ENCODE measurements around the gene ABHD17B.
A peak's percentile ranks its signal among the peaks of the same experiment; 100 is the strongest.
"Not testable (repeated sequence)": the region's sequence is repeated elsewhere in the genome, so short reads cannot be mapped to it uniquely, and the experiment has no call there.

Gene ABHD17B

DNA sequence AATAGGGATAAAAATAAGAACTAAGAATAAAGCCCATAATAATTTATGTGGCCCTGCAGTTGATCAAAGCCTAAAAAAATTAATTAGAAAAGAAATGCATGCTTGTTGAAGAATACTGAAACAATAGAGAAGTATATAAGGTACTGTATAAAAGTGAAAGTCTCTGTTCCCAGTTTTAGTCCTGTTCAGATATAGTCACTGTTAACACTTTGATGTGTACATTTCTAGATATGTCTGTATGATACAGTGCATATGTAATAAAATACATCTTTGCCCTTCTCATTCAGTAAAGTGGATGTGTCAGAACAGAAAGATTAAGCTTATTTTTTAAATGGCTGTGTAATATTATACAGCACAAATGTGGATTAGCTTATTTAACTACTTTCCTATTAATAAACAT is 4.5 kb upstream of the ABHD17B start:
- DNase-seq = no peak

DNA sequence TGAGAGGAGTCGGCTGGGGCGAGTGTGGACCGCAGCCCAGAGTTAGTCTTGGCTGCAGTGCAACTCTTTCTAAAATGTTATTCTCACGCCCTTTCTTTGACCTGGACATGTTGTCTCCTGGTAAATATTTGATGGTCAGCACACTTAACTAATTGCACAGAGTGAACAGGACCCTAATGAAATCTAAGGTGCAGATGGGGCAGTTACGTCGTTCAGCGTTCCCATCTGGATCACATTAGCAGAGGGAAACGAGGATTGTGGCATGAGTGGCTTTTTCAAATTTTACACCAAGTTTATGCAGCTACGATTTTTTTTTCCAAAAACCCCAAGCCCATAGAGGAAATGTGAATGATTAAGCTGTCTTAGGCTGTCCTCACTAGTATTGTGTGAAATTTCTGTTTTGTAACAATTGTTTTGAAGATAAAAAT is 929 bp upstream of the ABHD17B start:
- no peak for DNase-seq

DNA sequence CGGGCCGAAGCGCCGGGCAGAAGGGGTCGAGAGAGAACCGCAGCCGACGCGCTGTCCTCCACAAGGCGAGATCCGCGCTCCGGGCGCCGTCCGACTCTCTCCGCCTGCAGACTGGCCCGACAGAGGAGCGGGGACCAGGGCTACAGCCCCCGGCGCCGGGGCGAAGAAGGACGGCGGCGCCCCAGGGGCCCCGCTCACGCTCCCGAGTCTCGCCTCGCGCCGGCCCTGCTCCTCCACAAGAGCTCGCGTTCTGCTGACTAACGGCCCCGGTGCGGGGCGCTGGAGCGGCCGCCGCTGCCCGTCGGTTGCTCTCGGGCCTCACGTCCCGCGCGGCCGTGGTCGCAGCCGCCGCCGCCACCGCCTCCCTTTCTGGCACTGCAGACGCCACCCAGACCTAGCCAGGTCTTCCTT is 338 bp downstream of the ABHD17B start:
- DNase-seq = peak in 3 of 4 experiments; percentile 20 to 37 (median 23)

DNA sequence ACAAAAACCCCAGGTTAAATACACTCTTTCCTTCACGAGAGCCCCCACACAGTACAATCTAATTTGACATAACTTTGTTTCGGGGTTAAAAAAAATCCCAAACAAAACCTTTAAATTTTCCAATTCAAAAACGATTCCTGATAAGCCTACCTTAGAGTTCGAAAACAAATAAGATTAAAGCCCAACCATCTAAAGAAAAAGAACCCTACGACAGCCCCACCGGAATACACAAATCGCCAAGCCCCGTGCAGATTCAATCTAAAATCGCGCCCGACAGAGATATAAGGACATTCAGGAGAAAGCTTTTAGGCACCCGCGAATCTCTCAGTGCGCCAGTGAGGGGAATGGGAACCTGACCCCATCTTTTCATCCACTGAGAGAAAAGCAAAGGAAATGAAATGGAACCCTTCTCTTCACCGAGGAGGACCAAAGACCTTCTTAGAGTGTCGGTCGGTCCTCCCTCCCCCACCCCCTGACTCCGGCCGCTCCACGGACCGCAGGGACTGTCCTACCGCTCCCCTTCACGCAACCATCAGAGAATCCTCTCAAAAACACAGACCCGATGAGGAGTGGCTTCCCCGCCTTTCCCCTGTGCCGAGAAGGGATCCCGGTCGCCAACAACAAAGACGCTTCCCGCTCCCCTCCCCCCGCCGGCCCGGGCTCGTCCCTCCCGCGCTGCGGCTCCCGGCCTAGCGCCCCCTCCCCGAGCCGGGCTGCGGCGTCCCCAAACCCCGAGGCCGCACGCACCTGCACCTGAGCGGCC is 925 bp downstream of the ABHD17B start:
- peak in 3 of 4 experiments; percentile 7 to 19 (median 8) for DNase-seq

DNA sequence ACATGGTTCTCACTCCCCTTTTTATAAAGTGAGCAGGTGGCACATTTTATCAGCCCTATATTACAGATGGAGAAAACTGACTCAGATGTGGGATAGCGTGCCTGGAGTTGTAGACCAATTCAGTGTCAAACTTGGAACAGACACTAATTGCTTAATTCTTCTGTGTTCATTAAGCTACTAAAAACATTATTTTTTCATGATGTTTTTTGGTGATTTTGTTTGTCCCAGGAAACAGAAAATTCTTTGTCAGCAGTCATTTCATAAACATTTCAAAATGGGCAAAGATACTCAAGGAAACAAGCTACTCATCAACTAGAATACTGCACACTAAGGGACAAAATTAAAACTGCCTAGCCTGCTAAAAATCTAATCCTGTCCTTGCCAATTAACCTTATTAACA is 2.2 kb downstream of the ABHD17B start:
- DNase-seq = no peak

DNA sequence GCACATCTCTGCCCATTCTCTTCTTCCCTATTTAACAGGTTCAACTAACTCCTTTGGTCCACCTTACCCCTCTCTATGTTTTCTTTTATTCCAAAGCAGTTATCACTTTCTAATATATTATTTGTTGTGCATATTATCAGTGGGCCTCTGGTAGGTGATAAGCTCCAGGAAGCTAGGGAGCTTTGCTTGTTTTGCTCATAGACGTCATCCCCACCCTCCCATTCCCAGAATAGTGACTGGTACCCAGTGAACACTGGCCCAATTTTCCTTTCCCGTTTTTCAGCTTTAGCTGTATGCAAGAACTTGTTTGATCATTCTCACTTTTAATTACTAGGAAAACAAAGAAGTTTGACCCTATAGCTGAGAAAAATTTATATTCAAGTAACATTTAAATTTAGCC is 6.9 kb downstream of the ABHD17B start:
- DNase-seq = no peak

DNA sequence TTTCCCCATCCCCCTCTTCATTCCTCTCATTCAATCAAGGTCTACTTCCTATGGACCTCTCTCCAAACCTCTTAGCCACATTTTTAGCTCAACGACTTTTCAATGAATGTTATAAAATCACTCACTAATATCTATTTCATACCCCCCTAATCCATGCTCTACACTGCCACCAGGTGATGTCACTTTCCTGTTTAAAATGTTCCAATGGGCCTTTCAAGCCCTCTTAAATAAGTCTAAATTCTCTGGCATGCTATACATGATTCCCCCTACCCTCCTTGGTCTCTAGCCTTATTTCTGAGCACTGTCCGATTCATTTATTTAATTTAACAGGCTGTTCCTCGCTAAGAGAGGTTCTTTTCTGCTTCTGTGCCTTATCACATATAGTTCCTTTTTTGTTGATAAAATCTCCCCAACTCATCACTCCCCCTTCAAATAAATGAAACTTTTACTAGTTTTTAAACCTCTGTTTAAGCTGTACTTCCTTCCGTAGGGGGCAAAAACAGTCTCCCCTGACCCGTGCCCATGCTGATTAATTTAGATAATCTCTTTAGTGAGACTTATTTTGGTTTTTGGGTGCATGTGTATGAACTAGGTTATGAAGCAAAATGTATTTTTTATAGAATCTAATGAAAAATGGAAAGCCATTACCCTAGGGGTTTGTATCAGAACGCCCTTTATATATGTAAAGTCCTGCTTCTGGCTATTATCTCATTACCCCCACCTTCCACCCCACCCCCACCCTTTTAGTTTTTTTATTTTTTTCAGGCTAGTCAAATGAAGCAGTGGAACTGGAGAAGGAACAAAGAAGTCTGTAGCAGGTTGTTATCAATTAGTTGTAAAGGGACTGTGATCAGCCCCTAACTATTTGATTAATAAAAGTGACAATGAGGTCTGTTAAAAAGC is 9.0 kb downstream of the ABHD17B start:
- DNase-seq = no peak

DNA sequence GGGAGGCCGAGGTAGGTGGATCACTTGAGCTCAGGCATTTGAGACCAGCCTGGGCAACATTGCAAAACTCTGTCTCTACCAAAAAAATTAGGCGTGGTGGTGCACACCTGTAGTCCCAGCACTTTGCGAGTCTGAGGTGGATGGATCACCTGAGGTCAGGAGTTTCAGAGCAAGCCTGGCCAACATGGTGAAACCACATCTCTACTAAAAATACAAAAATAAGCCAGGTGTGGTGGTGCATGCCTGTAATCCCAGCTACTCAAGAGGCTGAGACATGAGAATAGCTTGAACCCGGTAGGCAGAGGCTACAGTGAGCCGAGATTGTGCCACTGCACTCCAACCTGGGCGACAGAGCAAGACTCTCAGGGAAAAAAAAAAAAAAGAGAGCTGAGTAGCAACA is 12.2 kb downstream of the ABHD17B start:
- not testable (repeated sequence) for DNase-seq

DNA sequence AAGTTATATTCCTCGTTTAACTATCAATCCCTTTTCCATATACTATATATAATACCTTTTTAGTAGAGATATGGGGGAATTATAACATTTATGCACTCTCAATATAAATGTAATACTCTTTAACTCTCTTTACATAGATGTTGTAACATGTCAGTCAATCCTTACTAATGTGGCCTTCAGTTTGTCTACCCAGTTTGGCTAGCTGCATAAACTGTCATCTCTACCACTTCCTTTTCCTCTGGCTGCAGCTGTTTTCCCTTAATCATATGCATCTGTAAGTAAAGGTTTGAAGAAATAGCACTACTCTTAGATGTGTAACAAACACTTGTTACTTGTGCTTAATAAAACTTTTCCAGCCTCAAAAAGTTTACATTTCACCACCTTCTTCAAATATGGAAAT is 13.4 kb downstream of the ABHD17B start:
- no peak for DNase-seq

DNA sequence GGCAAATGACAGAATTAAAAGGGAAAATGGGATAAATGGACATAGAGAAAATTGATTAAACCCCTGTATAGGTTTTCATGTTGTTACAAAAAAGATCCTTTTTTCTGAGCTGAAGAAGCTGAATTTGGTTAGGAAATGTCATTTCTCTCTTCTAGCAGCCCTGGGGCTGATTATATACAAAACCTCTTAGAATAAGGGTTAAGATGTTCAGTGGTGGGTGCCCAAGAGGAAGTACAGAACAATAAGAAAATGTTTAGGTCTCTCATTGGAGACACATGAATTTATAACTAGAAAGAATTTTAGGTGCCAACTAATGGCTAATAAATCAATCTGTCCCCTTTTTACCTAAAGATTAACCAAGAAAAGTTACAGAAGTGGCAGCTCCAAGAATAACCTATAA is 14.2 kb downstream of the ABHD17B start:
- DNase-seq = no peak

DNA sequence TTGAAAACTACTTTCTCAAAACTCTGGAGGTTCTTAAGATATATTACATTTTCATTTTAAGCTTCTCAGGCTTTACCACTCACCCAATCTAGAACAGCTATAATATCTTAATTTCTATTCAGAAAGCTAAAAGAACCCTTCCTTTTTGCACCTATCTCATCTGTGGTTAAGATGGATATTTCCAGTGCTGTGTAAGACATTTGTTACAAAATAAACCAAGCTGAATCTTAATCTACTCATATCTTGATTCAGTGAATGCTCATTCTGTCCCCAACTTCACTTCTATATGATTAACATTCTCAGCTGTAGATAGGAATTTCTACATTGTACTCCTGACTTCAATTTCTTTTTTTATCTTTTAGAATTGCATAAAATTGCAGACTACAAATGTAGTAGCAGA is 15.0 kb downstream of the ABHD17B start:
- no peak for DNase-seq

DNA sequence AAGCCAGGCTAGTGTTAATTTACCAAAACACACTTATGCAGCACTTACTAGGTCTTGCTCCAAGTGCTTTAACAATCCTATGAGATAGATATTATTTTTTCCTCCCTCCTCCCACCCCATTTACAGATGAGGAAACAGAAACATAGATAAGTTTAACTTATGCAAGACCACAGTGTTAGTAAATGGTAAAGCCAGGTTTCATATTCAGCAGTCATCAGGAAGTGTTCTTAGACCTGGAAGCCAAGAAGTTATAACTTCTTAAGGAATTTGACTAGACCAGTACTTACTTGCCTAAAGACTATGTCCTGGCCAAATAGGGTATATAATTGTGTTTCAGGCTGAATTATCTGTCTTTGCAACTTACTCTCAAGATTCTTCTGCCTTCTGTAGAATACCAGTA is 15.9 kb downstream of the ABHD17B start:
- DNase-seq = no peak

DNA sequence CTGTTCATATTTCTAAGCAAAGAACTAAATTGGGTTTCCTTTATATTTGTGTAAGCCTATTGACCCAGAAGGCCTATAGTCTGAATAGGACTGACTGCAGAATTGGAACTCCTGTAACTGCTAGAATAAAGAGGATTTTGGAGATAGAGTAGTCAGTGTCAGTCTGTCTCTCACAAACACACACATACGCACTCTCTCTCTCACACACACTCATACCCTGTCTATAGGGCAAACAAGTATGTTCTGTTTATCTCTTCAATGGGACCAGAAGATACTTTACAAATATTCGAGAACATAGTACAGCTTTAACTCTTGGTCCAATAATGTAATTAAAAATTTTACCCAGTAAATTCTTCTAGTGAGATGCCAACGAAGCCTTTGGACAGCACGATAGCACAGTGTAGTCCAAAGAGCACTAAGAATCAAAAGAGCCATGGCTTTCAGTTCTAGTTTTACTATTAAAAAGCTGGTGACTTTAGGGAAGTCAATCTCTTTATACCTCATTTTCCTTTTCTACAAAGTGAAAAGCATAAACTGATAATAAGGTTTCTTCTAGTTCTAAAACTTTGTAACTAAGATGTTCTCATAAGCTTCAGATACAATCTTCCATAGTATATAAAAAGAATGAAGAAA is 19.3 kb downstream of the ABHD17B start:
- DNase-seq = no peak

DNA sequence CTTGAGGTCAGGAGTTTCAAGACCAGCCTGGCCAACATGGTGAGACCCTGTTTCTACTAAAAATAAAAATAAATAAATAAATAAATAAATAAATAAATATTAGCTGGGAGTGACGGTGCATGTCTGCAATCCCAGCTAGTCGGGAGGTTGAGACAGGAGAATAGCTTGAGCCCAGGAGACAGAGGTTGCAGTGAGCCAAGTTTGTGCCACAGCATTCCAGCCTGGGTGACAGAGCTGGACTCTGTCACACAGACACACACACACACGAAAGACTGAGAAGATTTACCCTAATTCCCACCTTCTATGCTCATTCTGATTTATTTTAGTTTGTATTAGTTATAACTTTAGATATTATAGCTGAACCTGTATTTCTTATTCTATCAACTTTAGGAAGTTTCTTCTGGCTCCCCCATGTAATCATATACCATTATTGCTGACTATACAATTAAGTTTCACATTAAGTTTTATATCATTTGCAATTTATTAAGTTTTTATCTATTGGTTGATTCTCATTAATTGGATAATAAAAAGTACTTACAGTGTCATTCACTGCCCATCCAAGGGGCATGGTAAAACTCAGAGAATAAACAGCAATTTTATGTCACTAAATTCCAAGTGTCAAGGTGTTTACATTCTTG is 20.8 kb downstream of the ABHD17B start:
- no peak for DNase-seq

DNA sequence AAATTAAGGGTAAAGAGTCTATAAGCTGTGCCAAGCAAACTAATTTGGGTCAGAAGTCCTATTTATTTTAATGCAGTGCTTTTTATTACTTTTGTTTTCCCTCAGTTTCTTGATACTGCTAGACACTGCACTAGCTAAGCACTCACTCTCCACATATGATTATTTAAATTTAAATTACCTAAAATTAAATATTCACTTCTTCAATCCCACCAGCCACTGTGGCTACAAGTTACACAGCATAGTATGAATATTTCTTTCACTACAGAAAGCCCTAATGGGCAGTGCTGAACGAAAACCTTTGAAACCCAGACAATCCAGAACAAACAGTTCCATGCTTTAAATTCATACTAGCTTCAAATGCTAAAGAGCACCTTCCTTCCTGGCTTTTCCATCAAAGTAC is 23.6 kb downstream of the ABHD17B start:
- no peak for DNase-seq

DNA sequence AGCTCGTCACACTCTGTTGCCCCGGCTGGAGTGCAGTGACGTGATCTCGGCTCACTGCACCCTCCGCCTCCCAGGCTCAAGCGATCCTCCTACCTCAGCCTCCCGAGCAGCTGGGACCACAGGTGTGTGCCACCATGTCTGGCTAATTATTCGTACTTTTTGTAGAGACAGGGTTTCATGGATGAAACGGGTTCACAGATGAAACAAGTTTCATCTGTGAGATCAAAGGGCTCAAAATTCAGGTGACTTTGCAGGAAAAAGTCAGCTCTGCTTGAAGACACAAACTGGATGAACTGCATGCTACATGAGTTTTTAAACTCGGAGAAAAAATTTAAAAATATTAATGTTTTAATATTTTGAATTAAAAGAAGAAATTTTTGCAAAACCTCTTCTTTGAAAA is 24.5 kb downstream of the ABHD17B start:
- no peak for DNase-seq

DNA sequence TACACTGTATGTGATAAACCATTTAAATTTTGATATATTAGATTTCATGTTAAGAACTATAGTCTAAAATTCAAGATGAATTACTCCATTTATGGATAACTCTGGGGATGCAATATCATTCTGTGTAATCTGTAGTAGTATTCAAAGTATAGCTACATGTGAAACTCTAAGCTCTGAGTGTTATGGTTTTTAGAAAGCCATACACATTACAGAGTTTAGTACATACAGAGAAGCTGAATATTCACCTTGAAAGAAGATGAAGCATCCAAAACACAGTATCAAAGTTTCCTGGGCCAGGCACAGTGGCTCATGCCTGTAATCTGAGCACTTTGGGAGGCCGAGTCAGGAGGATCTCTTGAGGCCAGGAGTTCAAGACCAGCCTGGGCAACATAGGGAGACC is 25.0 kb downstream of the ABHD17B start:
- no peak for DNase-seq

DNA sequence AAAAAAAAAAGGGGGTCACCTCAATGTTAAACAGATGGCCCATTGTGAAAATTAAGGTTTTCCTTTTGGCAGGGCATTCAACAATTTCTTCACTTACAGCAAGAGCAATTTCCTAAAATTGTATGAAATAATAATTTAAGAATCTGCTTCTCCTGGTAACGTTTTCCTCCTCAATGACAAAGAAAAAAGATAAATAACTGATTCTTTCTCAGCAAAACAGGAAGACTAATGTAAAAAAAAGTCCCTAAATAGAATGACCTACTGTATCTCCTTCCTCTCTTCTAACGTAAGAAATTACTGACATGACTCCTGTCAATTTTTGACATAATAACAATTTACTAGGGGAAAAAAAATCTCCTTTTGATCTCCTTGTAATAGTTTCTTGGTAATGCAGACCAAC is 25.5 kb downstream of the ABHD17B start:
- DNase-seq = no peak

DNA sequence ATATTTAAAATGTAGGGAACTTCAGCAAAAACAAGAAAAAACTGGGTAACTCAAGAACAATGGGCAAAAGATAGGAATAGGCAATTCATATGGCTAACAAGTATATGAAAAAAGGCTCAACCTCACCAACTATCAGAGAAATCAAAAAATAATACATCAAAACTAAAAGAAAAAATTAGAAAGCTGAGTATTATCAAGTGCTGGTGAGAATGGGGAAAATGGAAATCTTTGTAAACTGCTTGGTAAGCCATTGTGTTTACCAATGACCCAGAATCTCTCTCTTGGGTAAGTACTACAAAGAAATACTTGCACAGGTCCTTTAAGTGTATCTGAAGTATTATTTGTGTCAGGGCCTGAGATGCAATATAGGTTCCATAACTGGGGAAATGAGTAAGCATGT is 27.0 kb downstream of the ABHD17B start:
- DNase-seq = no peak

DNA sequence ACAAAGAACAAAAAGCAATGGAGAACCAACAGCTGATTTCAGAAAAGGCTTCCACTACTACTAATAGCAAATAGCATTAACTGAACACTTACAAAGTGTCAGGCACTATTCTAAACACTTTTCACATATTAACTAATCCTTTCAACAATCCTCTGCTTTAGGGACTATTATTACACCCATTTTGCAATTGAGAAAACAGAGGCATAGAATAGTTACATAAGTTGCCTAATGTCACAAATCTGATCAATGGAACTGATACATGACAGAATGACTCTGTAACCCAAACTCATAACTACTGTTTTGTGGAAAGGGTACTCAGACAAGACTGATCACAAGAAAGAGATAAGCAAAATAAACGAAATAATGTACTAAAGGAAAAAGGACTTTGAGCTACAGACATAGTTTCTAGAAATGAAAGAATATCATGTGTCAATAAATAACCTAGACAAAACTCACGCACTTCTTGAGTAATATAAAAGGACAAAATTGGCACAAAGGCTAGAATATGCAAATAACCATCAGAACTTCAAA is 31.3 kb downstream of the ABHD17B start:
- DNase-seq = no peak

DNA sequence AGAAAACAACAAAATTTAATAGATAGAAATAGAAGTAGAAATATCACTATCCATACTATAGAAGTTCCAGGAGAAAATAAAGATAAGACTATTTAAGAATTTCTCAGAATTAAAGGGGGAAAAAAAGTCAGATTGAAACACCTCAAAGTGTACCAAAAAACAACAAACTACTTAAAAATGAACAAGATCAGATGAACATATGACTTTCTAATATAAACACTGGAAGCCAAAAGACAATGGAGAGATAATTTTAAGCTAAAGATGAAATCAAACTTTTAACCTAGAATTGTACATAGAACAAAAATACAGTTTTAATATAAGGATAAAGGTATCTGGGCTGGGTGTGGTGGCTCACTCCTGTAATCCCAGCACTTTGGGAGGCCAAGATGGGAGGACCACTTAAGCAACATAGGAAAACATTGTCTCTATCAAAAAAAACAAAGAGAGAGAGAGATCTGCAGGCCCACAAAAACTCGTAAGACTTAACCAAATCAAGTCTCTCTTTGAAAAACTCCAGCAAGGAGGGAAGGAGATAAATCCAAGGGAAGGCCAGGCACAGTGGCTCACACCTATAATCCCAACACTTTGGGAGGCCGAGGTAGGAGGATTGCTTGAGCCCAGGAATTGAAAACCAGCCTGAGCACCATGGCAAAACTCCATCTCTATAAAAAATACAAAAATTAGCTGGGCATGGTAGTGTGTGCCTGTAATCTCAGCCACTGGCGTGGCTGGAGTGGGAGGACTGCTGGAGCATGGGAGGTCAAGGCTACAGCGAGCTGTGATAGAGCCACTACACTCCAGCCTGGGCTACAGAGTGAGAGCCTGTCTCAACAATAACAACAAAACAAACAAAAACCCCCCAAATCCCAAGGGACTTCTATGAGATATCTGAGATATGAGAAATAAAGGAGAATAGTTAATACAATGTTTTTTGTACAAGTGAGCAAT is 32.4 kb downstream of the ABHD17B start:
- no peak for DNase-seq

DNA sequence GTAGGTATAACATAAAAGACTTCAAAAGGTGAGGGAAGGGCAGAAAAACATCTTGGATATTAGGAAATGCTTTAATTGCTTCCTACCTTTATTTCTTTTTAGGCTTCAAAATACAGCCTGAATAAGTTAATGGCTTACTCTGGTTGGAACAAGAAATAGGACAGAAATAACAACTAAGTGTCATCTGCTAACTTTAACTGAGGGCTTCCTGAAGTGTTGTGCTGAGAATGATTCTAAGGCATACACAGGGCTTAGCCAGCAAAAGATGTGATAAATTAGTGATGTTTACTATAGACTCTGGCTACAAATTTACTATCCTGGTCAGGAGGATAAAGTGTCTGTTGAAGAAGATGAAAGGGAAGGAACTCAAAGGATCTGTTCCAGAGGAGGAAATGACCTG is 34.2 kb downstream of the ABHD17B start:
- DNase-seq = no peak
